ELR (cell line): Measurements from ENCODE around the gene GBP1.
"Not testable (repeated sequence)": the region's sequence is repeated elsewhere in the genome, so short reads cannot be mapped to it uniquely, and the experiment has no call there.

ENCODE experiments used
- DNase-seq: peaks from one replicate; pipeline ENCODE4 v3.0.0-alpha.2; 2015; ENCODE audit warnings: low read depth

Gene GBP1, protein sequence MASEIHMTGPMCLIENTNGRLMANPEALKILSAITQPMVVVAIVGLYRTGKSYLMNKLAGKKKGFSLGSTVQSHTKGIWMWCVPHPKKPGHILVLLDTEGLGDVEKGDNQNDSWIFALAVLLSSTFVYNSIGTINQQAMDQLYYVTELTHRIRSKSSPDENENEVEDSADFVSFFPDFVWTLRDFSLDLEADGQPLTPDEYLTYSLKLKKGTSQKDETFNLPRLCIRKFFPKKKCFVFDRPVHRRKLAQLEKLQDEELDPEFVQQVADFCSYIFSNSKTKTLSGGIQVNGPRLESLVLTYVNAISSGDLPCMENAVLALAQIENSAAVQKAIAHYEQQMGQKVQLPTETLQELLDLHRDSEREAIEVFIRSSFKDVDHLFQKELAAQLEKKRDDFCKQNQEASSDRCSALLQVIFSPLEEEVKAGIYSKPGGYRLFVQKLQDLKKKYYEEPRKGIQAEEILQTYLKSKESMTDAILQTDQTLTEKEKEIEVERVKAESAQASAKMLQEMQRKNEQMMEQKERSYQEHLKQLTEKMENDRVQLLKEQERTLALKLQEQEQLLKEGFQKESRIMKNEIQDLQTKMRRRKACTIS

DNA sequence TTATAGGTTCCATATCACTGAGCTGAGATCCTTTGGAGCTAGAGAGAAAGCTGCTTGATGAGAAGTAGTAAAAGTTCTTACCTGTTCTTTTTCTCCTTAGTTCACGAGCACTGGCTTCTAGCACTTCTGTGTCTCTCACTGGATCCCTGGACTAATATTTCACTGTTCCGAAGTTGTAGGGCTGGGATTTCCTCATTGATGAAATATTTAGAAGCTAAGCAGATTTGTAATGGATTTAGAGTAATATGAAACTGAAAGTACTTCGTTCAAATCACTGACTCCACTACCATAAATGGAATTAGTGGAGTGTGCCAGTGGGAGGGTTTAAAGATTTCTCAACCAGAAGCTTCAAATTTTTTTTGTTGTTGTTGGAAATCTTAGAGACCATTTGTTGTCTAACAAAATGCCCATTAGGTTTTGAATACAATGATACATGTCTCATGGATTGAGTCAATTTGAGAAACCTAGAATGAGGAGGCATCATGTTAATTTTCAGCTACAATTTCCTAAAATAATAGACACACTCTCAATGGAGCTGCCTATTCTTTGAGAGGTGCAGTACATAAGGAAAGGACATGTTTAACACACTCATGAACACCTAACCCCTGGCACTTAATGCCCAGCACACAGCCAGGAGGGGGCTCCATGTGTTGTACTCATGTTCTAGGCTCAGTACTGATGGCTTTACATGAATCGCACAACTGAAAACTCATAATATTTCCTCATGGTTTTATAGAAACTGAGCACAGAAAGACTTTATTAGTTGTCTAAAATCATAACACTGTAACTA is at the start of gene GBP1:
Gene GBP1 (minus strand): TSS at position 130 of the 790 bp plus-strand sequence. CDS start 1,974 bp downstream, outside the sequence.
- DNase-seq, result peak; percentile 73

DNA sequence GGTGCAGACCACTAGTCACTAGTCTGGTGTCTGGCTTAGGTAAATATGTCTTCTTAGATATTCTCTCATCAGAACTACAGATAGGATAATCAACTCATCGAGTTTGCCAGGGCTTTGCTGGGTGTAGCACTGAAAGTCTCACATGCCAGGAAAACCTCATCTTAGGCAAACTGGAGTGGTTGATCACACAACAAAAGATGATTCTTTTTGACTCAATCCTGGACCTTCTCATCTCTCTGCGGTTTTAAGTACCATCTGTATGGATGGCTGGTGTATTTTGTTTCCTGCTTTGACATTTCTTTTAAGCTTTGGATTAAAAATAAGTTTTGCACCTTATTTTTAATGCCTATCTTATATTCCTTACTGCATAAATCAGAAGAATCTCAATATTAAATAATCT is 49.7 kb upstream of the GBP1 start:
- no peak for DNase-seq

DNA sequence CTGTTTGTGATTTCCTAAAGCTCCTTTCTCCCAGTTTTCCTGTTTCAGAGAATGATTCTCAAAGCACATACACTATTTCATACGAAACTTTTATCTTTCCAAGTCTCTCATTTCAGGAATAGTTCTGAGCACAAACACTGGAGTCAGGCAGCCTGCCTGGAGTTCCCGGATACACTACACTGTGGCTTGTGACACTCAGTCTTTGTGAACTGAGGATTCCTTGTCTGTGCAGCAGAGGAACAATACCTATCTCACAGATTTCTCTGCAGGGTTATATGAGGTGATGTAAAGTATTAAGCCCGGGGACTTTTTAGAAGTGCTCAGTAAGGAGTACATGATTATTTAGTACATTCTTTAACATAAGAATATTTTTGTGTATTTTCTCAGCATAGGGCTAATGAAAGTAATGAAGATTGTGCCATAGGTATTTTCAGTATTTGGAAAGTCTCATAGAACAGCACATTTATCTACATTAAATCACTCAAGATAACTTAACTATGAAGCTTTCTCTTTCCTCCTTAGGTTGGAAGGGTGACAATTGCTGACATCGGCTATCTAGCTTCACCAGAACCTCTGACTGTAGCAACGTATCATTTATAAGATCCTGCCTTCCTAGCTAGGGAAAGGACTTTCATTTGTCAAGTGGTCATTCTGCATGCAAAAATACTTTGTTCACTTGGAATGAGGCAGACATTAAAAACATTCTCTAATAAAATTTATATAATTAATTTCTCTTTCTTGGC is 48.0 kb upstream of the GBP1 start:
- DNase-seq, result no peak

- DNase-seq, result no peak
These were observed 39.7 kb upstream of the GBP1 start for GRCh38 chr1:89104687-89105086.

- no peak for DNase-seq
These were observed 39.1 kb upstream of the GBP1 start for GRCh38 chr1:89104147-89104546.

- no peak for DNase-seq
These were observed 37.0 kb upstream of the GBP1 start for GRCh38 chr1:89102021-89102420.

GRCh38 chr1:89100412-89100811 is 35.4 kb upstream of the GBP1 start:
- DNase-seq, result no peak

DNA sequence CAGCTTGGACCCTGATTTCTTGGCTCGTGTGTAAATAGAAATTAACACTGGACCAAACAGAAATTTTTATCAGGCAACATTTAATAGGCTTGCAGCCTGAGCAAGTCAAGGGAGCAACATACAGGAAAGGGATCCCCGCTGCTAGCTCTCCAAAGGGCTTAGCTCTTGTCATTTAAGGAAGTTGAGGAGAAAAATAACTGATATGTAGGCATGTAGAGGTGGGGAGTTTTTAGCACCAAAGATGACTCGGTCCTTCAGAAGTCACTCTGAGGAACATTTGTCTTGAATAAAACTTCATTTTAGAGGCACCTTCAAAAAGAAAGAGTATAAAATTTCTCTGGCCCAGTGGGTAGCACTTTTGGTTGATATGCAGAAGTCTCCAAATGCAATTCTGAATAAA is 33.8 kb upstream of the GBP1 start:
- DNase-seq, result no peak

- DNase-seq, result no peak
These were observed 30.7 kb upstream of the GBP1 start for GRCh38 chr1:89095737-89096136.

DNA sequence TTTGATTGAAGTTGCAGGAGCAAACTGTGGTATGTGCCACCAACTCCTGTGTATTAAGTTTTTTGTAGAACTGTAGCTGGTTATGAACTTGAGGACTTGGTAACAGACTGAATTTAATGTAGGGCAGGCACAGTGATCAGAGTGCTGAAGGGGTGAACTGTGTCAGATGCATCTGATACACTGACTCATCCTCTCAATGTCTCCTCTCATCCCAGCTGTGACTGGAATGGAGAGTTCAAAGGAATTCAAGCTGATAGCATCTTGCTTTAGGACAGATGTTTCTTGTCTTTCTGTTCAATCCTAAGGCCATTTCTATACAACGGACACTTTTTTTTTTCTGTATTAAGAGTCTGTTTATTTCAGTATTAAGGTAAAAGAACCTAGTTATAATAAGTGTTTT is 25.0 kb upstream of the GBP1 start:
- DNase-seq, result peak; percentile 4

DNA sequence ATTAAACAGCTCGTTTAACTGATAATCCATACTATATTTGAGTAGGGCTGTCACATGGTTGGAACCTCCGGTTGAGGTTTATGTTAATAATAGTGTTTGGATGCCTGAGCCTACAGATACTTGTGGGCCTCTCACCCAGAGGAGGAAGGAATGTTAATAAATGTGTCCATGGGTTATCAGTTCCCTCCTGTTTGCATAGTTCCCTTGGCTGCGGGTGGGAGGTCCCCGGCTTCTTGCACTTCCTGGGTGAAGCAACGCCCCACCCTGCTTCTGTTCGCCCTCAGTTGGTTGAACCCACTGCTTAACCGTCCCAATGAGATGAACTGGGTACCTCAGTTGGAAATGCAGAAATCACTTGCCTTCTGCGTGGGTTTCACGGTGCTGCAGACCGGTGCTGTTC is 23.6 kb upstream of the GBP1 start:
- no peak for DNase-seq

GRCh38 chr1:89087241-89087640 is 22.2 kb upstream of the GBP1 start:
- no peak for DNase-seq

- peak; percentile 56 for DNase-seq
These were observed 20.8 kb upstream of the GBP1 start for GRCh38 chr1:89085781-89086180.

DNA sequence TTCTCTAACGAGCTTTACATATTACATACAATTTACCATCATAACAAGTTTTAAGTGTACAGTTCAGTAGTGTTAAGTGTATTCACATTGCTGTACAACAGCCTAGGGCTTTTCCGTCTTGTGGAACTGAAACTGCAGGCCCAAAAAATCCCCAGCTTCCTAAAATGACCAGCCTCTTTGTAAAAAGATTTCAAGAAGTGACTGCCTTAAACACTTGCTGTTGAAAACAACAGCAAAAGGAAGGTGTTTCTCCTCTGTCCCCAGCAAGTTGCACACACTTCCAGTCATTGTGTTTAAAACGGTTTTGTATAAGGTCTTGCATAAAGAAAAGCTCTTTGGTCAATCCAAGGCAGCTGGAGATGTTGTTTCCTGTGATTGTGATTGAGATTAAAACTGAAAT is 16.0 kb upstream of the GBP1 start:
- DNase-seq, result no peak

- not testable (repeated sequence) for DNase-seq
These were observed 15.1 kb upstream of the GBP1 start for GRCh38 chr1:89080068-89080467.

DNA sequence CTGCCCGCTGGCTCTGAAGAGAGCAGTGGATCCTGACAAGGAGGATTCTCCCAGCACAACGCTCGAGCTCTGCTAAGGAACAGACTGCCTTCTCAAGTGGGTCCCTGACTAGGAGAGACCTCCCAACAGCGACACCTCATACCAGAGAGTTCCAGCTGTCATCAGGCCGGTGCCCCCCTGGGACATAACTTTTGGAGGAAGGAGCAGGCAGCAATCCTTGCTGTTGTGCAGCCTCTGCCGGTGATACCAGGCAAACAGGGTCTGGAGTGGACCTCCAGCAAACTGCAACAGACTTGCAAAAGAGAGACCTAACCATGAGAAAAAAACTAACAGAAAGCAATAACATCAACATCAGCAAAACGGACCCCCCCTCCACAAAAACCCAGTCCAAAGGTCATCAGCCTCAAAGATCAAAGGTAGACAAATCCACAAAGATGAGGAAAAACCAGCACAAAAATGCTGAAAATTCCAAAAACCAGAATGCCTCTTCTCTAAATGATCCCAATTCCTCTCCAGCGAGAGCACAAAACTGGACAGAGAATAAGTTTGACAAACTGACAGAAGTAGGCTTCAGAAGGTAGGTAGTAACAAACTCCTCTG is 7.6 kb upstream of the GBP1 start:
- DNase-seq, result not testable (repeated sequence)

- no peak for DNase-seq
These were observed 5.5 kb upstream of the GBP1 start for GRCh38 chr1:89070509-89070908.

DNA sequence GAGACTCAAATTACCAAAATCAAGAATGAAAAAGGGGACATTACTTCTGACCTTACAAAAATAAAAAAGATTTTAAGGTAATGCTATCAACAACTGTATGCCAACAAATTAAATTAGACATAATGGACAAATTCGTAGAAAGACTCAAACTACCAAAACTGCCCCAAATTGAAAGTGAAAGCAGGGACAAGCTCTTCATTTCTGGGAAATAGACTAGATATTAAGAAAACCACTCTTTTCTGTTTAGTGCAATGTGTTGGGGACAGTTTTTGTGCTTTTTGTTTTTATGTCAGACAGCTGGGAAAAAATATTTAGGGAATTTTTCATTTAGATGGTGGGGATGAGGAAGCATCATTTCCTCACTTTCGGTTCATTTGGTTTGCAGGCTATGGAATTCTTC is 4.9 kb upstream of the GBP1 start:
- no peak for DNase-seq

DNA sequence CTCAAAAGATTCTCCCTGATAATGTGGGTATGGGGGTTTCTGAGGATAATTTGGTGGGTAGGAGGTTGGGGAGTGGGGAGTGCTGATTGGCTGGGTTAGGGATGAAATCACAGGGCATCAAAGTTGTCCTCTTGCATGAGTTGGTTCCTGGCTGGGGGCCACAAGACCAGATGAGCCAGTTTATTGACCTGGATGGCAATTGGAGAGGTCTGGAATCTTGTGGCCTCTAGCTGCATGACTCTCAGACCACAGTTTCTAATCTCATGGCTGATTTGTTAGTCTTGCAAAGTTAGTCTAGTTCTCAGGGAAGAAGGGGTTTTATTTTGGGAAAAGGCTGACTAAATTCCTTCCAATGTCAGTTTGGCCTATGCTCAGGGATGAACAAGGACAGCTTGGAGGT is 3.3 kb upstream of the GBP1 start:
- peak; percentile 61 for DNase-seq

DNA sequence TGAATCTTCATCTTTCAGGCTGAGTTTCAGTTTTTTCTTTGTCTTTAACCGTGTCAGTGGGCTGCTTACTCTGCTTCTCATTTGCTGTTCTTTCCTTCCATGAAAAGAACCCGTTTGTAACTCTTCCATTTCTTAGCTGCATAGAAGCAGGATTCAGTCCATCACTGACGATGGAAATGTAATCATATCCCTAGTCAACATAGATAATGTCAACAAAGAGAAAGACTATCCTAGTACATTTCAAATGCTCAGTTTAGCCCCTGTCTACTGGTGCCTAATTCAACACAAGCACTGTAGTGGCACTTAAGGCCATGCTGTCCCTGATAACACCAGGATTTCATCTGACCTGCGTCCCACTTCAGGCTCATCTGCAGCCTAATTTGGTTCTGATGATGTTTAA is 376 bp downstream of the GBP1 start:
- peak; percentile 10 for DNase-seq

DNA sequence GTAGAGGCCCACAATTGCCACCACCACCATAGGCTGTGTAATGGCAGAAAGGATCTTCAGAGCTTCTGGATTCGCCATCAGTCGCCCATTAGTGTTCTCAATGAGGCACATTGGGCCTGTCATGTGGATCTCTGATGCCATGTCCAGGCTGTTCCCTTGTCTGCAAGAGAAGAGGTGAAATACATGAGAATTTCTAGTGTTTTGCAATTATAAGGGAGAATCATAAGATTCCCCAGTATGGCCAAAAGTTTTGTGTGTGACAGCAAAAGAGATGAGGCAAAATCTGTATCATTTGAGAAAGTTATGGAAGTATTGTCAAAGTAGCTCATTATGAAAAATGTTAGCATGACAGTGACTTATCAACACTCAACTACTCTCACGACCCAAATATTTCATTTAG is 1.9 kb downstream of the GBP1 start:
- DNase-seq, result no peak

DNA sequence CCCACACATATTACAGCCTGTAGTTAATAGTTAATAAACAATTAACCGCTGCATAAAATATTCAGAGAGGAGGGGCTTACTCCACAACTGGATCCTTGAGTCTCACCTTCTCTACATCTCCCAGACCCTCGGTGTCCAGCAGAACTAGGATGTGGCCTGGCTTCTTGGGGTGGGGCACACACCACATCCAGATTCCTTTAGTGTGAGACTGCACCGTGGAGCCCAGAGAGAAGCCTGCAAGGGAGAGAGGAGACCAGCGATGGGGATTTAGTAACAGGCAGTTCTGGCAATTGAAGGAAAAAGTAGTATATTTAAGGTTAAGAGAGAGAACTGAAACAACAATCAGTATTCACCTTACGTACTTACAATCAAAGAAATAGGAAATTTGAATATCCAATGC is 4.9 kb downstream of the GBP1 start:
- DNase-seq, result peak; percentile 67
